ENCODE results near the gene ZNF384. TPM values are rescaled to one million over a fixed set of nuclear protein-coding genes. Genes with fewer than 3 reads are reported as not detected.

Gene ZNF384
- total RNA-seq, 1 experiment from 2014 or later, result 88.0 TPM

DNA sequence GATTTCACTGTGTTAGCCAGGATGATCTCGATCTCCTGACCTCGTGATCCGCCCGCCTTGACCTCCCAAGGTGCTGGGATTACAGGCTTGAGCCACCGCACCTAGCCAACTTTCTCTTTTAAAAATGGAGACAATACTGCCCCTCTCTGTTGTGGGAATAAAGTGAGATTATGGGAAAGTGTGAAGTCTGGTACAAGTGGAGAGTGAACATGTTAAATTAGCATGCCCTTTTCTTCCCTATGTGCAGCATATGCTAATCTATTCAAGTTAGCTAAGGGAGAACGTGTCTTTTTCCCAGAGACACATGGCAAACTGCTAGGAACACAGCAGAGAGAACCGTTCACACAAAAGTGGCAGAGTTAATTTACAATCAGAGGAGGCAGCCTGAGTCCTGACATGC, 36.2 kb upstream of the ZNF384 start:
- Histone ChIP-seq H3K79me2 (ENCODE audit: insufficient read depth, low read length) (no peaks in the 10 kb centered on the region), H4K8ac (replicated peaks; ENCODE audit: insufficient read length, low read depth, low read length) (no peak overlapping the region), H2BK20ac (ENCODE audit: low read depth, low read length, poor library complexity, severe bottlenecking) (no peak overlapping the region), H4K5ac (ENCODE audit: insufficient read length, low read depth, low read length) (no peak overlapping the region), H2BK5ac (ENCODE audit: insufficient read length, low read length) (no peak overlapping the region), H2AFZ (ENCODE audit: low read length) (no peak overlapping the region), H3K4ac (ENCODE audit: low read depth, low read length) (no peak overlapping the region), H4K20me1 (ENCODE audit: control insufficient read depth, insufficient read depth, insufficient read length) (no peaks in the 10 kb centered on the region), H3K4me2 (ENCODE audit: insufficient read depth, insufficient read length, low read length) (no peak overlapping the region), H3K9me3 (ENCODE audit: control insufficient read depth, low read depth, low read length) (no peaks in the 10 kb centered on the region), H3K23ac (ENCODE audit: insufficient read length, low read depth, low read length) (no peak overlapping the region), H3K9ac (ENCODE audit: extremely low read depth, insufficient read length, low read length) (no peak overlapping the region), H4K91ac (ENCODE audit: insufficient read length, low read depth, low read length) (no peak overlapping the region), H3K23me2 (ENCODE audit: insufficient read length, low read depth, low read length, poor library complexity, severe bottlenecking) (peaks cover 9% of the 10 kb centered on the region), H2BK120ac (ENCODE audit: low read depth, low read length, poor library complexity, severe bottlenecking) (no peak overlapping the region), H3K79me1 (ENCODE audit: insufficient read depth, low read depth, low read length, poor library complexity, severe bottlenecking) (no peaks in the 10 kb centered on the region), H2BK12ac (ENCODE audit: insufficient read length, low read depth, low read length) (no peak overlapping the region), H3K4me1 (ENCODE audit: insufficient read depth, low read length) (no peaks in the 10 kb centered on the region; the same call in 1 of the 2 replicates), H3T11ph (ENCODE audit: low read length) (no peak overlapping the region), H3K27me3 (ENCODE audit: insufficient read depth, low read length) (no peaks in the 10 kb centered on the region), H3K56ac (ENCODE audit: insufficient read length, low read depth, low read length) (no peak overlapping the region), H2AK5ac (ENCODE audit: insufficient read length, low read length) (no peak overlapping the region), H3K14ac (ENCODE audit: insufficient read depth, low read length) (no peak overlapping the region), H3K27ac (ENCODE audit: insufficient read length, low read depth, low read length) (no peak overlapping the region), H2BK15ac (ENCODE audit: low read depth, low read length) (no peak overlapping the region), H3K18ac (ENCODE audit: insufficient read length, low read depth, low read length) (no peak overlapping the region)
- Mint-ChIP-seq H3K27ac (no peak overlapping the region; a peak in 1 of 7 replicates), H3K9me3 (no peaks in the 10 kb centered on the region), H3K36me3 (ENCODE audit: insufficient read depth in 1 of 3, low read depth in 3 of 3) (peaks cover 9 to 39% (median 25%) of the 10 kb centered on the region in 3 experiments; a peak in 6 of 7 replicates), H3K27me3 (ENCODE audit: low read depth) (peaks cover 4% of the 10 kb centered on the region), H3K4me3 (peak overlapping the region; percentile 73 to 87; a peak in 4 of 5 replicates), H3K4me1 (peaks cover 8 to 19% of the 10 kb centered on the region in 2 experiments)
- no CpG with 5 or more reads among the region's 7 CpGs for WGBS (ENCODE audit: extremely low coverage, insufficient read length, low lambda C conversion rate)
- TF ChIP-seq, protein P1, sequence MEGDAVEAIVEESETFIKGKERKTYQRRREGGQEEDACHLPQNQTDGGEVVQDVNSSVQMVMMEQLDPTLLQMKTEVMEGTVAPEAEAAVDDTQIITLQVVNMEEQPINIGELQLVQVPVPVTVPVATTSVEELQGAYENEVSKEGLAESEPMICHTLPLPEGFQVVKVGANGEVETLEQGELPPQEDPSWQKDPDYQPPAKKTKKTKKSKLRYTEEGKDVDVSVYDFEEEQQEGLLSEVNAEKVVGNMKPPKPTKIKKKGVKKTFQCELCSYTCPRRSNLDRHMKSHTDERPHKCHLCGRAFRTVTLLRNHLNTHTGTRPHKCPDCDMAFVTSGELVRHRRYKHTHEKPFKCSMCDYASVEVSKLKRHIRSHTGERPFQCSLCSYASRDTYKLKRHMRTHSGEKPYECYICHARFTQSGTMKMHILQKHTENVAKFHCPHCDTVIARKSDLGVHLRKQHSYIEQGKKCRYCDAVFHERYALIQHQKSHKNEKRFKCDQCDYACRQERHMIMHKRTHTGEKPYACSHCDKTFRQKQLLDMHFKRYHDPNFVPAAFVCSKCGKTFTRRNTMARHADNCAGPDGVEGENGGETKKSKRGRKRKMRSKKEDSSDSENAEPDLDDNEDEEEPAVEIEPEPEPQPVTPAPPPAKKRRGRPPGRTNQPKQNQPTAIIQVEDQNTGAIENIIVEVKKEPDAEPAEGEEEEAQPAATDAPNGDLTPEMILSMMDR (conservative IDR thresholded peaks at IDR 0.05), result no peak
- DNase-seq, result no peak

All from H9 (cell line).